Activated T-cell treated with anti-CD3 and anti-CD28 coated beads for 1 hour (primary cell): ENCODE measurements around the gene HCRTR1.

Source experiments
- DNase-seq: peaks from one replicate; pipeline ENCODE4 v3.0.0-alpha.2; 2020; ENCODE audit warnings: low read depth

Gene HCRTR1

GRCh38 chr1:31667065-31667785, 49.7 kb downstream of the HCRTR1 start:
- no peak for DNase-seq

GRCh38 chr1:31668303-31668883, 50.9 kb downstream of the HCRTR1 start:
- DNase-seq = no peak

DNA sequence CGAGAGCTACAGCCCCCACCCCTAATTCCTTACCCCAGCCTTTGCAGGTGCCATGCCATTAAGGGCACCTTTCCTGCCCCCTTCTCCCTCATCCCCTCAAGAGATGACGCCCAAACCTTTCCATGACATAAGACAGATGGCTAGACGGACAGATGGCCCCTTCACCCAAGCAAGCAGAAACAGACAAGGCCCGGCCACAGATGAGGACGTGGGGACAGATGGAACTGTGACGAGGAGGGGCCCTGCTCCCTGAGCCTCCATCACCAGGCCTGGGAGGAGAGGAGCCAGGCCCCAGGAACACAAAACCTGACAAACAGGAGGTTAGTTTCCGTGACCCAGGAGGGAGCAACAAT, 51.9 kb downstream of the HCRTR1 start:
- no peak for DNase-seq

DNA sequence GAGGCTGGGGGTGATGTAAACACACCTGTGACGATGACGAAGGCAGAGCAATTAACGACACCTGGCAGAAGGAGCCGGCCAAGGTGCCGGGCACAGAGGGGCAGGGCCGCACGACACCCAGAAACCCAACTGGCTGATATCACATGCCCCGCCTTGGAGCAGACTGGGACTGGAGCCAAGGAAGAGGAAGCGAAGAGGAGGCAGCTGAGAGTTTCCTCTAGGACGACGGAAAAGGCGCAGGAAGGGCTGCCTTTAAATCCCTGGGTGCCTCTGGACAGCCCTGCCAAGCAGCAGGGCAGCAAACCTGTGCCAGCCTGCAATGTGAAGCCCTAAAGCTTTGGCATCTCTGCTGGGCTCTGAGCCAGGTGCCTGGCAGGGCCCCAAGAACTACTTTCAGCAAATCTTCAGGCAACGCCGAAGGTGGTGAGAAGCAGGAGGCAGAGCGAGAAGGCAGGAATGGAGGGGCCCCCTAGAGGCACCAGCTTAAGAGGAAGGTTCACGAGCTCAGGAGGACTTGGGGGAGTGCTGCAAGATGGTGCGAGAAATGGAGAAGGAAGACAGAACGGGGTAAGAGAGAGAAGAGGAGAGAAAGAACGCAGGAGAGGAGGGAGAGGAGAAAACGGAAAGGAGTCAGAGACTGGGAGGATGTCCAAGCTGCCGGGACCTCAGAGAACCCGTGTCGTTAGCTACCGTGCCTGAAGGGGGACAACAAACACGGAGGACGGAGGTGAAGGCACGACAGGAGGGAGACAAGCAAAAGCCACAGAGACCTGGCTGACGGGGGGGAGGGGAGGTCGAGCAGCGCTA, 52.5 kb downstream of the HCRTR1 start:
- DNase-seq = peak; percentile 14

GRCh38 chr1:31670593-31670964, 53.1 kb downstream of the HCRTR1 start:
- DNase-seq = no peak

GRCh38 chr1:31671147-31671546, 53.7 kb downstream of the HCRTR1 start:
- no peak for DNase-seq

DNA sequence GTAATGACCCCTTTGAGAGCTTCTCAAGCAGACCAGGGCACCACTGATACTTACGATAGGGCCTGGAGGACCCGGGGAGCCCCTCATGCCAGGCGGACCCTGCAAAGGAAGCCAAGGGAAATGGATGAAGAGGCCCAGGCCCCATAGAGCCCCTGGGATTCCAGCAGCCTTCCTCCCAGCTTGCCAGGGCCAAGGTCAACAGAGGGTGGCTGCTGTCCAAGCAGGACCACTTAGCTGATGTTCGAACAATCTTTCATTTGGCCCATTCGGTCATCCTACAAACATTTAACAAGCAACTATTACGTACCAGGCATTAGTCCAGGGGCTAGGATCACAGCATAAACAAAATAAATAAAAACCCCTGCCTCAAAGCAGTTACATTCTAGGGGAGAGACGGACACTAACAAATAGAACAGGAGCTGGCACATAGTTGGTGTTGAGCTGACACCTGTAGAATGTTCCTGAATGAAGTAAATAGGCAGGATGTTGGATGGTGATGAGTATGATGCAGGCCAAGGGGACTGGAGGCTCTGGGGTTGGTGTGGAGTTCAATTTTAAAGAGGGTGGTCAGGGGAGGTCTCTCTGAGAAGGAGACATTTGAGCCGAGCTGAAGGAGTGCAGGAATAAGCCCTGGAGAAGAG, 54.2 kb downstream of the HCRTR1 start:
- DNase-seq = no peak

DNA sequence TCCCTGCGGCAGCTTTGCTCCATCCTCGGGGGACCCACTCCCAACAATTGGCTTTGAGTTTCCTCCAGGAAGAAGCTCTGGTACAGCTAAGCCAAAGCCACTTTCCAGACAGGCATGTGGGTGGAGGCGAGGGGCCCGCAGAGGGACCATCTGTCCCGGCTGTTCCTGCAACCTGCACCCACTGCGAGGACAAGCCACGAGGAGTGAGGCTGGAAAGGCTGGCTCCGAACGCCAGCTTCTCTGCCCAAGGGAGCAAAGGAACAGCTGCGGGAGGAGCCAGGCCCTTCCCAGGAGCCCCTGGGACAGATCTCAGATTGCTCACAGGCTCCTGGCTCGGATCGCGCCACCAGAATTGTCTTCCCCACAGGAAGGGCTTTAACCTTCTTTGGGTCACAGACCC, 55.5 kb downstream of the HCRTR1 start:
- no peak for DNase-seq

GRCh38 chr1:31673433-31673832, 55.9 kb downstream of the HCRTR1 start:
- no peak for DNase-seq

DNA sequence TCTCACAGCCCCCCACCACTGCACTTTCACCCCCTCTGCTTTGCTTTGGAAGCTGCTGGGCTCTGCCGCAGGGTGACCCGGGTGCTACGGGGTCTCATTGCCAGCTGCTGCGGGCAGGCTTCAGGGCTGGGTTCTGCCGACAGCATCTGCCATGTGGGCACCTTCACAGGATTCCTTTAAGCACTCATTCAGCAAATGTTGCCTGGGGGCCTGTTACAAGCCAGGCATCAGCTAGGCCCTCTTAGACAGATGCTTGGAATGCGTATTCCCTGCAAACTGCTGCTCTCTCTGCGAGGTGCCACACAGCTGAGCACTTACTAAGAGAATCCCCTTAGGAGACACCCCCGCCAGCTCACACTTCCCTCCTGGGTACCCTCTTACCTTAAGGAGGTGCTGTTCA, 57.1 kb downstream of the HCRTR1 start:
- no peak for DNase-seq

DNA sequence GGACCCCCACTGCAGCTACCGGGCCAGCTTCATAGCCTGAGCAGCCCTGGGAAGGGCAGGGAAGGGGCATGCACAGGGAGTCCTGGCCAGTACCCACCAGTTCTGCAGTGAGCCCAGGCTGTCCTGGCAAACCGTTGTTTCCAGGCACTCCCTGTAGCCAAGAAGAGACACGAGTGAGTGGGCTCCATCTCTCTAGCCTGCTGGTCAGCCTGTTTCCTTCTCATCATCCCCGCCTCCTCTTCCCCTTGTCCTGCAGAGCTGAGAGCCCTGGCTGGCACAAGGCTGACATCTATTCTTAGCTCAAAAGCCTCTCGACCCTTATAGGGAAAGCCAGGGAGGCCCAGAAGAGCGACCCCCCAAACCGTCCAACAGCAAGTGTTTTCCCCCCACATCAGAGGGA, 57.7 kb downstream of the HCRTR1 start:
- no peak for DNase-seq

DNA sequence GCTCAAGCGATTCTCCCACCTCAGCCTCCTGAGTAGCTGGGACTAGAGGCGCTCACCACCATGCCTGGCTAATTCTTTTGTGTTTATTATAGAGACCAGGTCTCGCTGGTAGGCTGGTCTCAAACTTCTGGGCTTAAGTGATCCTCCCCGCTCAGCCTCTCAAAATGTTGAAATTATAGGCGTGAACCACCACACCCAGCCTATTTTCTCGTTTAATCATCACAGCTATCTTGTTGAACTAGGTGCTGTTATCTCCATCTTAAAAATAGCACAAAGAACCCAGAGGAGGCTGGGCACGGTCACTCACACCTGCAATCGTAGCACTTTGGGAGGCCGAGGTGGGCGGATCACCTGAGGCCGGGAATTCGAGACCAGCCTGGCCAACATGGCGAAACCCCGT, 58.3 kb downstream of the HCRTR1 start:
- DNase-seq = no peak
